Caco-2 (cell line): ENCODE measurements around the gene NEAT1. TPM values are rescaled to one million over a fixed set of nuclear protein-coding genes. Genes with fewer than 3 reads are reported as not detected.

Experiments used
- BruUV-seq: library from RNA; stranded (reverse); fragments of 400-500 nt; replicated peaks from 2 replicates; lab custom pipeline; 2021; lab: Mats Ljungman, UMichigan
- CTCF ChIA-PET: fragments of 300-600 bp; sonication (Branson Sonifier 250); formaldehyde crosslinking; loops from one replicate; lab custom pipeline; 2022; ENCODE audit warnings: antibody characterized with exemption; lab: Charles Lee
- POLR2A ChIA-PET: fragments of 300-600 bp; sonication (Branson Sonifier 250); formaldehyde crosslinking; loops from one replicate; lab custom pipeline; 2022; ENCODE audit warnings: antibody characterized with exemption; lab: Charles Lee
- DNase-seq, 2 experiments: peaks; one replicate each; pipeline versions ENCODE4 v3.0.0 to v3.0.0-alpha.2; 2020 to 2022
- H3K27me3 ChIP-seq: replicated peaks from 2 replicates; pipeline ENCODE4 v1.6.0; 2011; ENCODE audit warnings: low read length; ENCODE audit not compliant: control insufficient read depth, insufficient read depth
- H3K36me3 ChIP-seq: 2 replicates; pipeline ENCODE4 v1.5.1; 2011; ENCODE audit warnings: low read length; ENCODE audit not compliant: control insufficient read depth, insufficient read depth
- H3K4me1 ChIP-seq: fragments of 250-450 bp; sonication (Bioruptor Pico); 2 replicates; pipeline ENCODE4 v1.5.1; 2020; ENCODE audit warnings: mild to moderate bottlenecking
- H3K4me3 ChIP-seq: 2 replicates; pipeline ENCODE4 v1.5.1; 2011; ENCODE audit warnings: low read depth, mild to moderate bottlenecking, control low read depth, low read length
- H3K9me3 ChIP-seq: fragments of 250-450 bp; sonication (Bioruptor Pico); 2 replicates; pipeline ENCODE4 v1.5.1; 2020; ENCODE audit warnings: mild to moderate bottlenecking, moderate library complexity
- H3K27ac Mint-ChIP-seq: one replicate; pipeline ENCODE4 v1.8.0; 2022; ENCODE audit warnings: mixed read lengths; ENCODE audit not compliant: unreplicated experiment
- H3K27me3 Mint-ChIP-seq: one replicate; pipeline ENCODE4 v1.8.0; 2022; ENCODE audit warnings: mixed read lengths; ENCODE audit not compliant: insufficient read depth, unreplicated experiment
- H3K36me3 Mint-ChIP-seq: one replicate; pipeline ENCODE4 v1.8.0; 2022; ENCODE audit warnings: mild to moderate bottlenecking, mixed read lengths; ENCODE audit not compliant: insufficient read depth, unreplicated experiment
- H3K4me1 Mint-ChIP-seq: one replicate; pipeline ENCODE4 v1.8.0; 2022; ENCODE audit warnings: low read depth, mixed read lengths; ENCODE audit not compliant: unreplicated experiment
- H3K4me3 Mint-ChIP-seq: one replicate; pipeline ENCODE4 v1.8.0; 2022; ENCODE audit warnings: mild to moderate bottlenecking, moderate library complexity, mixed read lengths; ENCODE audit not compliant: unreplicated experiment
- H3K9me3 Mint-ChIP-seq: one replicate; pipeline ENCODE4 v1.8.0; 2022; ENCODE audit warnings: mixed read lengths; ENCODE audit not compliant: unreplicated experiment
- CTCF ChIP-seq, 2 experiments: fragments of 200-600 bp in 1 of 2; IDR thresholded peaks; 1 replicate in 1 of 2; 2 replicates in 1 of 2; pipeline versions ENCODE4 v1.5.1 to v1.8.0; 2011 to 2022; ENCODE audit warnings: antibody characterized with exemption in 1 of 2, control low read depth in 1 of 2, inconsistent platforms in 1 of 2, low read depth in 1 of 2, low read length in 1 of 2, mild to moderate bottlenecking in 1 of 2, moderate library complexity in 1 of 2; ENCODE audit not compliant: insufficient read depth in 1 of 2, severe bottlenecking in 1 of 2, unreplicated experiment in 1 of 2
- intact Hi-C: fragments of 100-400 bp; cut with micrococcal nuclease; formaldehyde crosslinking; loops from one replicate; pipeline ENCODE4 v1.10.0; 2022; ENCODE audit not compliant: unreplicated experiment
- total RNA-seq: library from RNA; stranded (reverse); gene quantifications from 2 replicates; pipeline ENCODE4 v1.2.3, GENCODE V29; 2022

Gene NEAT1
- total RNA-seq, 1 experiment from 2014 or later, result 254 TPM

DNA sequence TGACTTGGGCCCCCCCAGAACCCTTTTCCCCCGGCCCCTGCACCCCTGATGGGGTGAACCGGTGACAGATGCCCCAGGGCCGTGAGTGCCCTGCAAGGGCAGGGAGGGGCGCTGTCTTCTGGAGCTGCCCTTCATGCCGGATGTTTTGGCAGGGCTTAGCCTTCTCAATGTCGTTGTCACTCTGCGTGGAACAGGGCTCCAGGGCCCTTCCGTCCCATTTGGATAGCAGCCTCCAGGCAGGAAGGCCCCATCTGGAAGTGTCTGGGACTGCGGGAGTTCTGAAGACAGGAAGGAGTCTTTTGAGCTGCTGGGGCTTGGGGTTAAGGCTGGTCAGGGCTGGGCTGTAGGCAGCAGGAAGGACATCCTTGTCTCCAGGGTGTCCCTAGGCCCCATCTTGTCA, 31.6 kb upstream of the NEAT1 start:
- Mint-ChIP-seq H3K27me3 (no peaks in the 10 kb centered on the region), H3K9me3 (no peaks in the 10 kb centered on the region), H3K27ac (peak overlapping the region; percentile 50), H3K36me3 (peaks cover 28% of the 10 kb centered on the region), H3K4me3 (no peak overlapping the region), H3K4me1 (peaks cover 6% of the 10 kb centered on the region)
- Histone ChIP-seq H3K9me3 (no peaks in the 10 kb centered on the region), H3K27me3 (no peaks in the 10 kb centered on the region), H3K36me3 (no peaks in the 10 kb centered on the region; the same call in 1 of the 2 replicates), H3K4me1 (peaks cover 6% of the 10 kb centered on the region), H3K4me3 (no peak overlapping the region)
- no TSS peak for BruUV-seq
- TF ChIP-seq CTCF (IDR thresholded peaks at IDR 0.05; ENCODE audit: insufficient read depth in 1 of 2, low read depth in 1 of 2, low read length in 1 of 2, severe bottlenecking in 1 of 2, unreplicated experiment in 1 of 2), result no peak
- intact Hi-C loops, result no loop called here
- peak in 1 of 2 experiments; percentile 46 for DNase-seq
- ChIA-PET CTCF (interaction anchor here (0.5 to 1.0 kb wide), 2 partner anchors 20 to 607 kb away, joined by 4 to 11 read pairs; no protein-coding TSS in a partner anchor), POLR2A (interaction anchor here (0.7 kb wide), 1 partner anchor 21 kb away, joined by 6 read pairs; no protein-coding TSS in a partner anchor)

DNA sequence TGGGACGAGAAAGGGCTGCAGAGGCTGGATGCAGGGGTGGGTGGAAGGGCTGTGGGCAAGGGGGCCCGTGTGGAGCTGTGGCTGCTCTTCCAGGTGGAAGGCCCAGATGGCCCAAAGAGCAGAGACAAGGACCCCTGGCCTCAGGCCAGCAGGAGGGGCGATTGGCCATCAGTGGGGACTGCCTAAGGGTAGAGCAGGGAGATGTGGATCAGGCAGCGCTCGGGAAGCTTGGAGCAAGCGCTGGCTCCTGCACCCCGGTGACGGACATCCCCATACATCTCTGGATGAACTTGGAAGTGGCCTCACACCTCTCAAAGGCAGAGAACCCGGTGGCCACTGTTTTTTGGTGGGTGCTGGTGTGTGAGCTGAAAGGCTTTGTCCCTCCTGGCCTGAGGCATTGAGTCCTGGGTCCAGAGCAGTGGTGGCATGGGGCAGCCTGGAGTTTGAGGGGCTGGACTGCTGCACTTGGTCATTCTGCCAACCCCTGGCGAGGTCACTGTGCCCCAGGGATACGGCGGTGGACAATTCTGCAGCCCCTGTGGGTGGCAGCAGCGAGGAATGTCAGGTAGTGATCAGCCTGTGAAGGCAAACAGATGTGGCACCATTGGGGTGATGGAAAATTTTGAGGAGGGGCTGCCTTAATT, 30.3 kb upstream of the NEAT1 start:
- Mint-ChIP-seq H3K36me3 (peaks cover 26% of the 10 kb centered on the region), H3K27me3 (no peaks in the 10 kb centered on the region), H3K4me3 (no peak overlapping the region), H3K4me1 (peaks cover 6% of the 10 kb centered on the region), H3K9me3 (no peaks in the 10 kb centered on the region), H3K27ac (no peak overlapping the region)
- POLR2A ChIA-PET, result no interaction called here
- CTCF ChIA-PET, result interaction anchor here (0.6 to 0.7 kb wide), 2 partner anchors 11 to 117 kb away, joined by 4 to 5 read pairs; no protein-coding TSS in a partner anchor
- H3K36me3 ChIP-seq, result no peaks in the 10 kb centered on the region; the same call in none of the 2 replicates
- no TSS peak for BruUV-seq
- no peaks in the 10 kb centered on the region for H3K27me3 ChIP-seq
- intact Hi-C loops, result no loop called here
- no peak overlapping the region for H3K4me3 ChIP-seq
- peaks cover 4% of the 10 kb centered on the region; the same call in 1 of the 2 replicates for H3K4me1 ChIP-seq
- DNase-seq, result no peak
- H3K9me3 ChIP-seq, result no peaks in the 10 kb centered on the region
- TF ChIP-seq CTCF (IDR thresholded peaks at IDR 0.05; ENCODE audit: insufficient read depth in 1 of 2, low read depth in 1 of 2, low read length in 1 of 2, severe bottlenecking in 1 of 2, unreplicated experiment in 1 of 2), result no peak

- Mint-ChIP-seq H3K4me3 (no peak overlapping the region), H3K4me1 (peaks cover 6% of the 10 kb centered on the region), H3K9me3 (no peaks in the 10 kb centered on the region), H3K27me3 (no peaks in the 10 kb centered on the region), H3K36me3 (peaks cover 32% of the 10 kb centered on the region), H3K27ac (no peak overlapping the region)
- intact Hi-C loops, result no loop called here
- no TSS peak for BruUV-seq
- ChIA-PET CTCF (interaction anchor here (0.6 to 0.7 kb wide), 2 partner anchors 11 to 117 kb away, joined by 4 to 5 read pairs; no protein-coding TSS in a partner anchor), POLR2A (no interaction called here)
- TF ChIP-seq CTCF (IDR thresholded peaks at IDR 0.05; ENCODE audit: insufficient read depth in 1 of 2, low read depth in 1 of 2, low read length in 1 of 2, severe bottlenecking in 1 of 2, unreplicated experiment in 1 of 2), result no peak
- no peak for DNase-seq
- no peaks in the 10 kb centered on the region for H3K9me3 ChIP-seq
- H3K4me1 ChIP-seq, result no peaks in the 10 kb centered on the region
- H3K4me3 ChIP-seq, result no peak overlapping the region
- no peaks in the 10 kb centered on the region for H3K27me3 ChIP-seq
- H3K36me3 ChIP-seq, result no peaks in the 10 kb centered on the region; the same call in none of the 2 replicates
Measured at GRCh38 chr11:65392899-65393298, 29.7 kb upstream of the NEAT1 start.
